A673 (cell line): Measurements from ENCODE around the gene PTPN18.

Source experiments
- EZH2 ChIP-seq: fragments of 200-600 bp; sonication (generic); IDR thresholded peaks from 2 replicates; pipeline ENCODE4 v1.6.1; 2017; ENCODE audit warnings: borderline replicate concordance, low read depth, mild to moderate bottlenecking, mixed read lengths, antibody characterized with exemption, low read length; ENCODE audit not compliant: poor library complexity, severe bottlenecking
- TF ChIP-seq, protein P1 (sequence below): fragments of 300-800, 200-600 bp; sonication (generic); conservative IDR thresholded peaks from 2 replicates; pipeline ENCODE4 v1.5.1; 2017; ENCODE audit warnings: low read depth, mild to moderate bottlenecking, antibody characterized with exemption, low read length, moderate library complexity, mixed read lengths

DNA sequence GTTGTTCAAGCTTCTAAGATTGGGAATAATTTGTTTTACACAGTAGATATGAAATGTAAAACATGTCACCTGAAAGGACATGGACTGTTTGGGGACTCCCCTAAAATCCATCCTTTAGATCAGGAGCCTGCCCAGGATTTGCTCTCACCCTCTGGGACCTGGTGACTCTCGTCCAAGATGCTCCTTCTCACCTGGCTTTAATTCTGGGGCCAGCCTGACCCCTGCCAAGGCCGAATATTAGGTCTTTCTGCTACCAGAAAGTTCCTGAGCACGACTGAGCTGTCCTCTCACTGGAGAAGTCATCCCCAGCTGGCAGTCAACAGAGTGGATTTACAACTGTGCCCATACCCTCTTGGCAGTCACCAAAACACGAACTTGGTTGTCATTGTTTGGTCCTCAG, 25.3 kb downstream of the PTPN18 start:
- TF ChIP-seq, protein P1, sequence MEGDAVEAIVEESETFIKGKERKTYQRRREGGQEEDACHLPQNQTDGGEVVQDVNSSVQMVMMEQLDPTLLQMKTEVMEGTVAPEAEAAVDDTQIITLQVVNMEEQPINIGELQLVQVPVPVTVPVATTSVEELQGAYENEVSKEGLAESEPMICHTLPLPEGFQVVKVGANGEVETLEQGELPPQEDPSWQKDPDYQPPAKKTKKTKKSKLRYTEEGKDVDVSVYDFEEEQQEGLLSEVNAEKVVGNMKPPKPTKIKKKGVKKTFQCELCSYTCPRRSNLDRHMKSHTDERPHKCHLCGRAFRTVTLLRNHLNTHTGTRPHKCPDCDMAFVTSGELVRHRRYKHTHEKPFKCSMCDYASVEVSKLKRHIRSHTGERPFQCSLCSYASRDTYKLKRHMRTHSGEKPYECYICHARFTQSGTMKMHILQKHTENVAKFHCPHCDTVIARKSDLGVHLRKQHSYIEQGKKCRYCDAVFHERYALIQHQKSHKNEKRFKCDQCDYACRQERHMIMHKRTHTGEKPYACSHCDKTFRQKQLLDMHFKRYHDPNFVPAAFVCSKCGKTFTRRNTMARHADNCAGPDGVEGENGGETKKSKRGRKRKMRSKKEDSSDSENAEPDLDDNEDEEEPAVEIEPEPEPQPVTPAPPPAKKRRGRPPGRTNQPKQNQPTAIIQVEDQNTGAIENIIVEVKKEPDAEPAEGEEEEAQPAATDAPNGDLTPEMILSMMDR = no peak
- TF ChIP-seq EZH2 = no peak
